ENCODE results near the gene CAVIN2. TPM values are rescaled to one million over a fixed set of nuclear protein-coding genes. Genes with fewer than 3 reads are reported as not detected.
A peak's percentile ranks its signal among the peaks of the same experiment; 100 is the strongest.

Gene CAVIN2
- total and polyA plus RNA-seq, 9 of the 15 experiments (the other 6 are each of a cell fraction or from before 2014, with no cell fraction given) = 20.6 to 92.4 (median 69.0) TPM

GRCh38 chr2:191854382-191855372, 7.8 kb upstream of the CAVIN2 start:
- in situ Hi-C loops (cut with MboI) = no loop called here
- CTCF ChIA-PET (ENCODE audit: low intra/inter-chr PET ratio) = no interaction called here
- no TSS peak for BruUV-seq (replicated peaks)
- no peak for DNase-seq (ENCODE audit: extremely low read depth in 1 of 4, low spot score in 3 of 4)
- no peaks in the 10 kb centered on the region for H3K9me1 ChIP-seq (ENCODE audit: control insufficient read depth, insufficient read depth, low read length)
- peak overlapping the region; percentile 13; the same call in 1 of the 2 replicates for H3K4me3 ChIP-seq
- peak overlapping the region in 1 of 2 experiments; percentile 57; a peak in 2 of 4 replicates for H3K9ac ChIP-seq (ENCODE audit: insufficient read depth in 1 of 2, low read depth in 2 of 2, low read length in 2 of 2)
- peak overlapping the region; percentile 77 for H2AFZ ChIP-seq (ENCODE audit: low read depth, low read length)
- peak; percentile 11; the same call in 1 of the 3 replicates for ATAC-seq
- peak overlapping the region; percentile 67 for H3K4me2 ChIP-seq (ENCODE audit: insufficient read depth, low read length)
- peaks cover 0 to 41% of the 10 kb centered on the region in 2 experiments; a peak in 3 of 5 replicates for H3K4me1 ChIP-seq (replicated peaks in 1 of 2; ENCODE audit: control insufficient read depth in 2 of 2, insufficient read depth in 2 of 2, low read length in 2 of 2)
- peaks cover 78% of the 10 kb centered on the region for H3K79me2 ChIP-seq (ENCODE audit: control insufficient read depth, insufficient read depth, low read length)
- H3K27ac ChIP-seq (ENCODE audit: extremely low read depth, low read depth, low read length) = peak overlapping the region; percentile 71
- FAIRE-seq = no peak
- intact Hi-C loops (cut with micrococcal nuclease) = no loop called here
- no peaks in the 10 kb centered on the region for H3K9me3 ChIP-seq (replicated peaks; ENCODE audit: control insufficient read depth, insufficient read depth, low read depth, low read length)
- POLR2A ChIA-PET = interaction anchor here (1.6 kb wide), 1 partner anchor 8 kb away, joined by 6 read pairs; the partner anchor contains the start of gene CAVIN2
- 29% methylated on average over 6 of the region's 6 CpGs for WGBS (ENCODE audit: insufficient coverage, low coverage, missing lambda C conversion rate)
- H3K27me3 ChIP-seq (ENCODE audit: control insufficient read depth in 2 of 2, insufficient read depth in 2 of 2, low read length in 2 of 2) = no peaks in the 10 kb centered on the region
- no peaks in the 10 kb centered on the region for H4K20me1 ChIP-seq (replicated peaks; ENCODE audit: control insufficient read depth, insufficient read depth, low read length)
- no peaks in the 10 kb centered on the region for H3K36me3 ChIP-seq (ENCODE audit: control insufficient read depth, insufficient read depth, low read length)
- TF ChIP-seq PATZ1 (CRISPR knock-in tag; IDR thresholded peaks at IDR 0.05; ENCODE audit: borderline replicate concordance) (no peak), TEAD4 (IDR thresholded peaks at IDR 0.05; ENCODE audit: low read length) (no peak), TEAD4 (CRISPR knock-in tag; IDR thresholded peaks at IDR 0.05; ENCODE audit: borderline replicate concordance) (no peak), ZBTB34 (CRISPR knock-in tag; IDR thresholded peaks at IDR 0.05) (no peak), MTA2 (IDR thresholded peaks at IDR 0.05; ENCODE audit: low read depth) (no peak), ZNF551 (CRISPR knock-in tag; IDR thresholded peaks at IDR 0.05) (no peak), ZNF280A (IDR thresholded peaks at IDR 0.05; ENCODE audit: low read depth, partially characterized antibody) (no peak), CBX8 (IDR thresholded peaks at IDR 0.05; ENCODE audit: borderline replicate concordance, extremely low read depth, low read depth, low read length, poor library complexity, severe bottlenecking) (no peak), SFPQ (IDR thresholded peaks at IDR 0.05; ENCODE audit: low read depth, low read length) (no peak), ZNF324 (CRISPR knock-in tag; IDR thresholded peaks at IDR 0.05) (no peak), FIP1L1 (IDR thresholded peaks at IDR 0.05; ENCODE audit: low read depth, low read length, poor library complexity, severe bottlenecking) (no peak), FUS (optimal IDR thresholded peaks at IDR 0.05; ENCODE audit: low read depth, low read length) (no peak)

Measured in K562 (cell line).